ENCODE measurements around the gene LSAMP. TPM values are rescaled to one million over a fixed set of nuclear protein-coding genes. Genes with fewer than 3 reads are reported as not detected.

LSAMP gene
- polyA plus RNA-seq, 2 of the 4 experiments (the other 2 are of a cell fraction) = 0.12 to 0.53 TPM

- Histone ChIP-seq H3K27ac (no peak overlapping the region), H3K4me3 (no peak overlapping the region), H3K9me3 (no peaks in the 10 kb centered on the region), H3K4me1 (peaks cover 20% of the 10 kb centered on the region), H3K4me2 (no peak overlapping the region)
- ATAC-seq (no peak), DNase-seq (ENCODE audit: low read depth in 1 of 2, low spot score in 1 of 2) (peak in 1 of 2 experiments; percentile 36), FAIRE-seq (no peak)
- TF ChIP-seq NPAS2 (CRISPR knock-in tag; IDR thresholded peaks at IDR 0.05; ENCODE audit: borderline replicate concordance) (no peak), JUNB (IDR thresholded peaks at IDR 0.05) (peak; percentile 18; the same call in 1 of the 2 replicates), ESRRA (IDR thresholded peaks at IDR 0.05; ENCODE audit: borderline replicate concordance, low read length) (no peak), RARB (CRISPR knock-in tag; IDR thresholded peaks at IDR 0.05) (no peak), NR3C1 (IDR thresholded peaks at IDR 0.05) (no peak)
- WGBS (ENCODE audit: missing lambda C conversion rate) = 4% methylated on average over 3 of the region's 3 CpGs
- CTCF ChIA-PET = no interaction called here
- POLR2A ChIA-PET = no interaction called here
Measured at GRCh38 chr3:115996420-115997108, 448.7 kb downstream of the LSAMP start.

GRCh38 chr3:115990669-115991068 is 454.6 kb downstream of the LSAMP start:
- POLR2A ChIA-PET = no interaction called here
- FAIRE-seq (no peak), ATAC-seq (no peak), DNase-seq (ENCODE audit: low read depth in 1 of 2, low spot score in 1 of 2) (no peak)
- H3K4me3 ChIP-seq = no peak overlapping the region
- 49% methylated on average over 4 of the region's 4 CpGs for WGBS (ENCODE audit: missing lambda C conversion rate)
- H3K4me2 ChIP-seq = no peak overlapping the region
- H3K9me3 ChIP-seq = peaks cover 5% of the 10 kb centered on the region; the same call in 1 of the 3 replicates
- CTCF ChIA-PET = no interaction called here
- H3K27ac ChIP-seq = no peak overlapping the region
- no peak for TF ChIP-seq TP53 (CRISPR knock-in tag; IDR thresholded peaks at IDR 0.05)
- no peak for TF ChIP-seq GATA3 (IDR thresholded peaks at IDR 0.05; ENCODE audit: borderline replicate concordance)
- TF ChIP-seq ZNF302 (CRISPR knock-in tag; IDR thresholded peaks at IDR 0.05) = no peak
- TF ChIP-seq FOSB (CRISPR knock-in tag; IDR thresholded peaks at IDR 0.05) = no peak
- no peak for TF ChIP-seq BHLHE40 (IDR thresholded peaks at IDR 0.05; ENCODE audit: low read depth, low read length)
- no peak for TF ChIP-seq ZSCAN20 (CRISPR knock-in tag; IDR thresholded peaks at IDR 0.05)
- TF ChIP-seq REST (IDR thresholded peaks at IDR 0.05) = no peak
- no peak for TF ChIP-seq PHF8 (IDR thresholded peaks at IDR 0.05; ENCODE audit: borderline replicate concordance, low read depth)
- no peak for TF ChIP-seq HOXB13 (CRISPR knock-in tag; IDR thresholded peaks at IDR 0.05; ENCODE audit: low read depth)
- TF ChIP-seq RCOR1 (IDR thresholded peaks at IDR 0.05; ENCODE audit: low read depth, low read length) = no peak
- TF ChIP-seq SMC3 (IDR thresholded peaks at IDR 0.05) = no peak
- TF ChIP-seq RFX5 (IDR thresholded peaks at IDR 0.05) = no peak
- H3K4me1 ChIP-seq = no peaks in the 10 kb centered on the region

GRCh38 chr3:115989684-115990421 is 455.4 kb downstream of the LSAMP start:
- Histone ChIP-seq H3K4me3 (no peak overlapping the region), H3K27ac (no peak overlapping the region), H3K9me3 (peaks cover 5% of the 10 kb centered on the region; the same call in 1 of the 3 replicates), H3K4me1 (no peaks in the 10 kb centered on the region), H3K4me2 (no peak overlapping the region)
- ChIA-PET POLR2A (no interaction called here), CTCF (no interaction called here)
- no peak for FAIRE-seq
- 40% methylated on average over 5 of the region's 5 CpGs for WGBS (ENCODE audit: missing lambda C conversion rate)
- no peak for ATAC-seq
- DNase-seq (ENCODE audit: low read depth in 1 of 2, low spot score in 1 of 2) = no peak
- TF ChIP-seq JUNB (IDR thresholded peaks at IDR 0.05) (no peak), KDM1A (IDR thresholded peaks at IDR 0.05; ENCODE audit: low read depth) (no peak), NR3C1 (IDR thresholded peaks at IDR 0.05) (no peak), HDAC2 (IDR thresholded peaks at IDR 0.05) (no peak), HEYL (CRISPR knock-in tag; IDR thresholded peaks at IDR 0.05) (no peak), CBX2 (IDR thresholded peaks at IDR 0.05; ENCODE audit: borderline replicate concordance, low read depth) (no peak), ZNF302 (CRISPR knock-in tag; IDR thresholded peaks at IDR 0.05) (no peak), USF2 (IDR thresholded peaks at IDR 0.05) (no peak), POLR2A (IDR thresholded peaks at IDR 0.05; ENCODE audit: low read length) (no peak), CBX8 (IDR thresholded peaks at IDR 0.05) (no peak), RFX5 (IDR thresholded peaks at IDR 0.05) (no peak)
